HL-60 (cell line): ENCODE results near the gene L3MBTL4.
"Not testable (repeated sequence)": the region's sequence is repeated elsewhere in the genome, so short reads cannot be mapped to it uniquely, and the experiment has no call there.

ENCODE experiments used
- DNase-seq, 2 experiments: peaks; one replicate each; pipeline ENCODE4 v3.0.0-alpha.2; 2010 to 2020; ENCODE audit warnings: low read depth in 1 of 2, low spot score in 1 of 2
- H3K27ac ChIP-seq: fragments of 250-450 bp; sonication (Bioruptor Pico); replicated peaks from 2 replicates; pipeline ENCODE4 v1.5.1; 2020; ENCODE audit warnings: mild to moderate bottlenecking, moderate library complexity
- H3K27me3 ChIP-seq: fragments of 250-450 bp; sonication (Bioruptor Pico); 2 replicates; pipeline ENCODE4 v1.5.1; 2021; ENCODE audit warnings: mild to moderate bottlenecking, moderate library complexity; ENCODE audit not compliant: insufficient read depth, poor library complexity, severe bottlenecking
- H3K4me3 ChIP-seq: replicated peaks from 2 replicates; pipeline ENCODE4 v1.5.1; 2011; ENCODE audit warnings: mild to moderate bottlenecking, control low read depth, low read length; ENCODE audit not compliant: insufficient read depth
- GABPA ChIP-seq: IDR thresholded peaks from 2 replicates; pipeline ENCODE4 v1.6.1; 2012; ENCODE audit warnings: low read depth
- POLR2AphosphoS5 ChIP-seq: IDR thresholded peaks from 2 replicates; pipeline ENCODE4 v1.6.1; 2012; ENCODE audit warnings: low read depth
- REST ChIP-seq: IDR thresholded peaks from 2 replicates; pipeline ENCODE4 v1.6.1; 2012; ENCODE audit warnings: low read depth; ENCODE audit not compliant: insufficient replicate concordance
- SPI1 ChIP-seq: IDR thresholded peaks from 2 replicates; pipeline ENCODE4 v1.6.1; 2012; ENCODE audit warnings: low read depth, mild to moderate bottlenecking, borderline replicate concordance
- TF ChIP-seq, protein P1 (sequence below): IDR thresholded peaks from one replicate; pipeline ENCODE4 v1.5.1; 2011; ENCODE audit warnings: low read length, control low read depth, inconsistent platforms; ENCODE audit not compliant: insufficient read depth

L3MBTL4 gene

DNA sequence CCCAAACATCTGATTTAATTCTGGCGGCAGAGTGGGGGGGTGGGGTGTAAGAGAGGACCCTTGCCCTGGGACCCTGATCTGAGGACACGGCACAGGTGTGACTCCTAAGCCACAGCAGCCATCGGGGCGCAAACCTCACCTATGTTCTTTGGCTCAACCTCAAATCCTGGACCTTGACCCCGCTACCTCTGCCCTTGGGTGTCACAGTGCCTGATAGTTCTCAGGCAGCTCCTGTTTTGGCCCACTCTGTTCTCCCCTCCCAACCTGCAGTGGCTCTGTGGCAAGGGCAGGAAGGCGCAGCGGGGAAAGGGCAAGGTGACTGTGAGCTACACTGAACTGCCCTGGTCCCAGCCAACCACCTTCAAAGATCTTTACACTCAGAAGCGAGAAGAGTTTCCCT is 152.8 kb downstream of the L3MBTL4 start:
- Histone ChIP-seq H3K27ac (no peak overlapping the region), H3K27me3 (no peaks in the 10 kb centered on the region), H3K4me3 (no peak overlapping the region)
- no peak for TF ChIP-seq GABPA
- no peak for TF ChIP-seq POLR2AphosphoS5
- no peak for TF ChIP-seq REST
- TF ChIP-seq, protein P1, sequence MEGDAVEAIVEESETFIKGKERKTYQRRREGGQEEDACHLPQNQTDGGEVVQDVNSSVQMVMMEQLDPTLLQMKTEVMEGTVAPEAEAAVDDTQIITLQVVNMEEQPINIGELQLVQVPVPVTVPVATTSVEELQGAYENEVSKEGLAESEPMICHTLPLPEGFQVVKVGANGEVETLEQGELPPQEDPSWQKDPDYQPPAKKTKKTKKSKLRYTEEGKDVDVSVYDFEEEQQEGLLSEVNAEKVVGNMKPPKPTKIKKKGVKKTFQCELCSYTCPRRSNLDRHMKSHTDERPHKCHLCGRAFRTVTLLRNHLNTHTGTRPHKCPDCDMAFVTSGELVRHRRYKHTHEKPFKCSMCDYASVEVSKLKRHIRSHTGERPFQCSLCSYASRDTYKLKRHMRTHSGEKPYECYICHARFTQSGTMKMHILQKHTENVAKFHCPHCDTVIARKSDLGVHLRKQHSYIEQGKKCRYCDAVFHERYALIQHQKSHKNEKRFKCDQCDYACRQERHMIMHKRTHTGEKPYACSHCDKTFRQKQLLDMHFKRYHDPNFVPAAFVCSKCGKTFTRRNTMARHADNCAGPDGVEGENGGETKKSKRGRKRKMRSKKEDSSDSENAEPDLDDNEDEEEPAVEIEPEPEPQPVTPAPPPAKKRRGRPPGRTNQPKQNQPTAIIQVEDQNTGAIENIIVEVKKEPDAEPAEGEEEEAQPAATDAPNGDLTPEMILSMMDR, result no peak
- TF ChIP-seq SPI1, result no peak
- no peak for DNase-seq

GRCh38 chr18:6259324-6259723 is 155.4 kb downstream of the L3MBTL4 start:
- not testable (repeated sequence) for H3K4me3 ChIP-seq, H3K27ac ChIP-seq, H3K27me3 ChIP-seq, DNase-seq

DNA sequence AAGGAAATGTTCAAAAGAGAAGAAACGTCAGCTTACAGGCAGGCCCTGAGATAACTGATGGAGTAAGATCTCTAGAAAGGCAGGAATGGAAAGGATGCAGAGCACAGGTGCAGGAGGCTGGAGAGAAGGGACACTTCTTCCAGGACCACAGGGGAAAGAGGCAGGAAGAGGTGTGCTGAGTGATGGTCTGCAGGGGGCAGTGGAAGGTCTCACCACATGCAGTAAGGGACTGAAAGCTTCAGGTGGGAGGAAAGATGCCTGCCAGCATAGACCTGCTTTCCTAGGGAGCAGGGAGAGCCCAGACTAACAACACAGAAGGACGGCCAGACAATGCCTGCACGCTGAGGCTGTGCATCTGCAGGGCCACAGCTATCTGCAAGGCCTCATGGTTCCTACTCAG is 156.8 kb downstream of the L3MBTL4 start:
- no peak overlapping the region for H3K27ac ChIP-seq
- no peak for DNase-seq
- no peaks in the 10 kb centered on the region for H3K27me3 ChIP-seq
- H3K4me3 ChIP-seq, result no peak overlapping the region
- TF ChIP-seq GABPA (no peak), REST (no peak), SPI1 (no peak)

- Histone ChIP-seq H3K27ac (no peak overlapping the region), H3K27me3 (no peaks in the 10 kb centered on the region), H3K4me3 (no peak overlapping the region)
- DNase-seq, result no peak
- TF ChIP-seq SPI1 (no peak), GABPA (no peak), POLR2AphosphoS5 (no peak), REST (no peak)
Observed at GRCh38 chr18:6256521-6256920, 158.2 kb downstream of the L3MBTL4 start.

DNA sequence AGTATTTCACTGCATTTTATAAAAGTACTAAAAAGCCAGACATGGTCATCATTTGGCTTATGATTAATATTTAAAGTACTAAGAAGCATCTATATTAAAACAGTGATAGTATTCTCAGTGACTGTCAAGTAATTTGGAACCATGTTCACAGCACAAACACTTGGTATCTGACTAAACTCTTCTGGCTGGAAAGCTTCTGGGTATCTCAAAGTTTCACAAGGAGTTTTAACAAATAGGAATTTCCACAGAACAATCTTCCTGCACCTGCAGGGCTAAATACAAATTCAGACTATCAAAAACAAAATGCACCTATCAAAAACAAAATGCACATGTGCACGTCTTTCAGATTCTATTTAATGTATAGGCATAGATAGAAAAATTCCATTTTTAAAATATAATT is 158.8 kb downstream of the L3MBTL4 start:
- TF ChIP-seq GABPA (no peak), REST (no peak), SPI1 (no peak), POLR2AphosphoS5 (no peak)
- TF ChIP-seq, protein P1, result no peak
- no peak for DNase-seq
- no peak overlapping the region for H3K4me3 ChIP-seq

More for the DNA sequence above, 158.8 kb downstream of the L3MBTL4 start:
- Histone ChIP-seq H3K27ac (no peak overlapping the region), H3K27me3 (no peaks in the 10 kb centered on the region)
